Daoy (cell line): ENCODE results near the gene ITGA3. TPM values are rescaled to one million over a fixed set of nuclear protein-coding genes. Genes with fewer than 3 reads are reported as not detected.

ENCODE experiments used
- DNase-seq: peaks from one replicate; pipeline ENCODE4 v3.0.0-alpha.2; 2015; ENCODE audit warnings: low read depth
- total RNA-seq: library from RNA; depleted of rRNA; stranded (reverse); fragments of >200 nt; shearing (Covaris generic); gene quantifications from 2 replicates; pipeline ENCODE4 v1.2.3, GENCODE V29; 2014

Gene ITGA3
- total RNA-seq, 1 experiment from 2014 or later = 70.8 TPM

DNA sequence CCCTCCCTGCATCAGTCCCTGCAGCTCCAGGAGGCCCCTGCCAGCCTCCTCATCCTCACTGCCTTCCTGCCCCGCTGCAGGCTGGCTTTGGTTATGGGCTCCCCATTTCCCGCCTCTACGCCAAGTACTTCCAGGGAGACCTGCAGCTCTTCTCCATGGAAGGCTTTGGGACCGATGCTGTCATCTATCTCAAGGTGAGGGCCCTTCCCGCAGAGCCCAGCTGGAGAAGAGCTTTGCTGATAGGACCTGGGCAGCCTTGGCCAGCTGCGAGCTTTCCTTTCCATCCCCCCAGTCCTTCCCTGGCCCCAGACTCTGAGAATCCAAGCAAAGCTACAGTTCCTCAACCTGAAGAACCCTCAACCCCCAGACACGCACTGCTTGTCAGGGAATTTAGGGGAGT, 53.3 kb downstream of the ITGA3 start:
- no peak for DNase-seq

DNA sequence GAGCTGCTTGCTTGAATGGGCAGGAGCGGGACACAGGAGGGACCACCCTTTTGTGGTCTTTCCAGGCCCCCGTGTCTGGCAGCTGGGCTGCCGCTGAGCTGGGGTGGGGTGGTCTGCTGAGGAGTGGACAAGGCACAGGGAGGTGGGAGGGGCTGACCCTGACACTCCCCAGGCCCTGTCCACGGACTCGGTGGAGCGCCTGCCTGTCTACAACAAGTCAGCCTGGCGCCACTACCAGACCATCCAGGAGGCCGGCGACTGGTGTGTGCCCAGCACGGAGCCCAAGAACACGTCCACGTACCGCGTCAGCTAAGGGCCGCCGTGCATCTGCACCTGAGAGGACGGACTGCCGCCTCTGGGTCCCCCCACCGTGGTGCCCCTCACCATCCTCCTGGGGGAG, 53.9 kb downstream of the ITGA3 start:
- DNase-seq = no peak

GRCh38 chr17:50110591-50111349, 54.9 kb downstream of the ITGA3 start:
- DNase-seq = no peak

DNA sequence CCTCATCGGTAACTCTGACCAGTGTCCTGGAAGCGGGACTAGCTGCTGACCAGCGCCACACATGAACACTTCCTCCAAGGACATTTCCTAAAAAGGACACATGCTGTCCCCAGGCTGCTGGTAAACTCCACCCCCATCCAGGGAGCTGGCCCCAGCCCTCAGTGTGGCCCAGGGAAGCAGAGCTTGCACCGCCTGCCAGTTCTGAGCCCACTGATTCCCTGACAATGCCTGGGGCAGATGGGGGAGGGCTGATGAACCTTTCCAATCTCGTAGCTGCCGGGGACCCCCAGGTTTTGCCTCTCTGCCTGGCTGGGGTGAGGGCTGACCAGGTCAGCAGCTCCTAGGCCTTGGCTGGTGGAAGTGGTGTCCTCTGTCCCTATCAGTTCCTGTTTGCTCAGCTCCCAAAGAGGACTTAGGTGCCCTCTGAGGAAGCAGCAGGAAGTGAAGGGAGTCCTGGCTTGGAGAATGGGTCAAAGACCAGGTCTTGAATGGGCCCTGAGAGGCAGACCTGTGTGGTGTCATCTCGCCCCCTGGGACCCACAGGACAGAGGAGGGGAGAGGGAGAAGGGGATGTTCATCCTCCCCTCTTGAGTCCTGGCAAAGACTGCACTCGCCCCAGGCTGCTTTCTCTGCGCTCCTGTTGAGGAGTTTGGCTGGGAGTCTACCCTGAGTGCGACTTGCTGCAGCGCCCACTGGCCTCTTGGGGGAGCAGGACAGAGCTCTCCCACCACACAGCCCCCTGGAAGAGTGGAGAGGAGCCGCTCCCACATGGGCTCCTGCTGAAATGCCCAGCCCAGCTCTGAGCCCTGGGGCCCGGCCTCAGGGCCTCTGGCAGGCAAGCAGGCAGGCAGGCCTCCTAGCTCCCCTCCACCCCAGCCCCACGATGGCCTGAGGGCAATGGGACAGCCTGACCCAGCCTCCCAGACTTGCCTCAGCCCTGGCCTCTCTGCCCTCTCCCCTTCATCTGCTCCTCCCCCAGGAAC, 56.1 kb downstream of the ITGA3 start:
- DNase-seq = no peak

DNA sequence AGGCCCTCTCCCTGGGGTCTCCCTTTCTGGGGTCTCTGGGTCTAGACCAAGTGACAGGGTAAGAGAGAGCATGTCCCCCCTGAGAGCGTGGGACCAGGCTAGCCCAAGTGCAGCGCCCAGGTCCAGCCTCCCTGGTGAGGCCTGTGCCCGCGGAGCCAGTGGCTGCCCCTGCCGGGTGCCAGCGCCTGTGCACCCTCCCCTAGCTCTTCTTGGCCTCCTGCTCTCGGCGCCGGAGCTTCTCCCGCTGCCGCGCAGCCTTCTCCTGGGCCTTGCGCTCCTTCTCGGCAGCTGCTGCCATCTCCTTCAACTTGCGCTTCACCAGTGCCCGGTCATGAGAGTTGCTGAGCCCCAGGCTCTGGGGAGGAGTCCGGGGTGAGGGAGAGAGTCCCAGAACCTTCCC, 56.8 kb downstream of the ITGA3 start:
- DNase-seq = no peak

DNA sequence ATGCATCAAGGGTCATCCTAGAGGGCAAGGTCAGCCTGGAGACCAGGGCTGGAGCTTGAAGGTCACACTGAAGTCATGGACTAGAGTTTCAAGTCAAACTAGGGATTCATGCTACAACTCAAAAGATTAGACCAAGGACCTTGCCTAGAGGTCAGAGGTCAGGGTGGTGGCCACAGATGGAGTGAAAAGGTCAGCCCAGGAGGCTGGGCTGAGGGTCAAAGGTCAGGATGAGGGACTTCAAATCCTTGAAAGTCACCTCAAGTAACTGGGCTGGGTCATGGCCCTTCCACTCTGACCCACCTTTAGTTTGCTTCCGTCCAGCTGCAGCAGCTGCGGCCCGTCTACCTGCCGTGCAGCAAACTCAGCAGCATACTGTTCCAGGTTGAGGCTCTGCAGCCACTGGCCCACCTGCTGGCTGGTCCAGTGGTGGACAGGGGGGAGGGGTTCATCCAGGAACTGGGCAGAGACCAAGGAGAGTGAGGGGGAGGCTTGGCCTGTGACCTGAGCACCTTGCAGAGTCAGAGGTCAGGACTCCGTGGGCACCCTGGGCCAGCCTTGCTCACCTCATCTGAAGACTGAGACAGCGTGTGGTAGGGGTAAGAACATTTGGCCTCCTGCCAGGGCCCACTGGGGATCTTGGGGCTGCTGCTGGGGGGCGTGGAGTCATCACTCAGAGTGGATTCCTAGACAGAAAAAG, 57.9 kb downstream of the ITGA3 start:
- no peak for DNase-seq

DNA sequence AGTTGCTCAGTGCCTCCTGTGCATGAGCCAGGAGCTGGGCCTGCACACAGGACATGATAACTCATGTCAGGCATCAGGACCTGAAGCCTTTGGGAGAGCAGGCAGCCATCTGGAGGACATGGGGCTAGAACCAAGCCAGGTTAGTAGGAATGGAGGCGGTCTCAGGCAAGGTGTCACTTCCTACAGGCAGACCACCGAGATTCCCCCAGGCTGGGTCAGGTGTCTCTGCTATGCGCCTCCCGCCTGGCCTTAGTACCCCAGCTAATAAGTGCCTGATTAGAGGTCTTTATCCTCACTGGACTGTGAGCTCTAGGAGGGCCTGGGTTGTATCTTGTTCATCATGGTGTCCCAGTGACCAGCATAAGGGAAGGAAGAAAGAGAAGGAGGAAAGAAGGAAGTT, 58.5 kb downstream of the ITGA3 start:
- no peak for DNase-seq

GRCh38 chr17:50114849-50115357, 59.0 kb downstream of the ITGA3 start:
- DNase-seq = peak; percentile 38

DNA sequence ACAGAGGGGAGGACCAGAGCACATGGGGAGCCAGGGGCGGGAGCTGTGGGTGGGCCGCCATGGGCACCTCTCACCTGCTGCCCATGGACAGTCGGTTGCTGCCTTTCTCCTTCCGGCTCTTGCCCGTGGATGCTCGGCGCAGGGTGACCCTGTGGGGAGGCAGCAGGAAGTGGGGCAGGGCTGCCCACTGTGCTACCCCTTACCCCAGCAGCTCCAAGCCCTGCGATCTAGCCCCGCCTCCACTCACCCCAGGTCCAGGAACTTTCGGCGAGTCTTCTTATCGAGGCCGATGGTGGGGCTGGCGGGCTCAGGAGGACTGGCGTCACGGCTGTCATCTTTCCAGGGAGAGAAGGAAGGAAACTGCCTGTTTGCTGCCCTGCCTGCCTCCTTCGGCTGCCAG, 59.8 kb downstream of the ITGA3 start:
- no peak for DNase-seq

- peak; percentile 52 for DNase-seq
Observed at GRCh38 chr17:50117202-50118051, 61.5 kb downstream of the ITGA3 start.

- no peak for DNase-seq
Observed at GRCh38 chr17:50118076-50118827, 62.3 kb downstream of the ITGA3 start.

GRCh38 chr17:50118828-50119218, 62.9 kb downstream of the ITGA3 start:
- DNase-seq = no peak

GRCh38 chr17:50120475-50121253, 64.8 kb downstream of the ITGA3 start:
- no peak for DNase-seq

DNA sequence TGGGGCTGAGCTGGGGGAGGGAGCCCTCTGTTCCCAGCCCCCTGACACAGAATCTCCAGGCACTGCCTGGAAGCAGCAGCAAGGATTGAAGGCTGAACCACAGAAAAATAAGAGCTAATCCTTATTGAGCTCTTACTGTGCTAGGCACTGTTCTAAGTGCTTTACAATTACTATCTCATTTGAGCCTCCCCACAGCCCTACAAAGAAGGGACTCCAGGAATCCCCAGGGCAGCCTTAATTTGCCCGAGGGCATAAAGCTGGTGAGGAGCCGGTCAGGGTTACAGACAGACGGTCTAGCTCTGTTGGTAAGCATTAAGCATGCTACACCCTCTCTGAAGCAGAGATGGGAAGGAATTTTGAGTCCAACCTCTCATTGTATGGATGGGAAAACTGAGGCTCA, 67.0 kb downstream of the ITGA3 start:
- no peak for DNase-seq

GRCh38 chr17:50123649-50124349, 67.9 kb downstream of the ITGA3 start:
- no peak for DNase-seq

- DNase-seq = no peak
Observed at GRCh38 chr17:50125420-50125997, 69.6 kb downstream of the ITGA3 start.

DNA sequence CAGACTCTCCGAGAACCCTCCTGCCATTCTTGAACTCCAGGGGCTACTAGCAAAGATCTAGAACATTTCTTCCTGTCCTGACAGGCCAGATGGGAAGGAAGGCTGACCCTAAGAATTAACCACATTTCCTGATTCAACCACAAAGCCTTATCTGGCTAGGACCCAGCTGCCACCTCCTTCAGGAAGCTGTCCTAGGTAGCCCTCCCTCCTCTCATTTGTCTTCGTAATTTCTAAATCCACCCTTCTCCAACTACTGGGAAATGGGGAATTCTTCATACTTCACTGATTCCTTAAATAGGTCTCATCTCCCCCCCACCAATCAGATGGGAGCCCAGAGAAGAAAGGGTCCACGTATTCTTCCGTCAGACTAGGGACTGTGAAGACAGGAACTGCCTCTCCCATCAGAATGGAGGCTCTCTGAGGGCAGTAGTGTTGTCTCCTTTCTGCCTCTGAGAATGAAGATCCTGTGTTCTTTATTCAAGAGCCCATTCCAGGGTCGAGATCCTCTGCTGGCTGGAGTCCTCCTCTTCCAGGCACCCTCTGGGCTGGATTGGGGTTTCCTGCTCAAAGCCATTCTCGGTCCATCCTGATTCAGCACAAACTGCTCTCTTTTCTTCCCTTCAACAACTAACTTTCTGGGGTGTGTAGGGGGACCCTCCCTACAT, 71.9 kb downstream of the ITGA3 start:
- DNase-seq = peak; percentile 30
